Fibroblast of lung (primary cell): ENCODE data around the gene GMPPB.

Experiments used
- CTCF ChIP-seq, 2 donors: IDR thresholded peaks in 1 of 2; conservative IDR thresholded peaks in 1 of 2; 1 replicate in 1 of 2; 2 replicates in 1 of 2; pipeline ENCODE4 v1.5.1; 2011 to 2012; ENCODE audit warnings: low read length in 2 of 2, control low read depth in 1 of 2, inconsistent platforms in 1 of 2, low read depth in 1 of 2, mild to moderate bottlenecking in 1 of 2
- EZH2 ChIP-seq: IDR thresholded peaks from 2 replicates; pipeline ENCODE4 v1.5.1; 2012; ENCODE audit warnings: low read length, control low read depth, mild to moderate bottlenecking; ENCODE audit errors: missing control alignments

GRCh38 chr3:49681232-49681522, 42.6 kb downstream of the GMPPB start:
- TF ChIP-seq CTCF (conservative IDR thresholded peaks at IDR 0.05 in 1 of 2, IDR thresholded peaks at IDR 0.05 in 1 of 2; ENCODE audit: low read depth in 1 of 2, low read length in 2 of 2) (no peak), EZH2 (no peak)
